ENCODE data around the gene TMEM117.

Gene TMEM117

DNA sequence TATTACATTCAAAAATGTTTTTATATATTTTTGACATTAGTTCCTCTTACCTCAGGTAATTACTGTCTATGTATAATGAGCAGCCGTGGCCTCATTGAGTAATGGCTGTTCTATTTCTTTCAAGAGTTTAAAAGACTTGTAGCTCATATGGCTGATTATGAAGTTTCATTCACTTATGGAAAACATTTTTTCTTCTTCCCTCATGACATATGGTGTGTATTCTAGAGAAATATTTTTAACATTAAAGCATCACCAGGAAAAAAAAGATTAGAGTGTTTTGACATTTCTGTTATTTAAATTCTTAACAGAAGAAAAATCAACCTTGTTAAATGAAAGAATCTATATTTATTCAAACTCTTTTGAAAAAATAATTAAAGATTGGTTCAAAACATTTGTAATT, 422.4 kb downstream of the TMEM117 start:
- DNase-seq, result no peak
- TF ChIP-seq POLR2A (IDR thresholded peaks at IDR 0.05; ENCODE audit: low read length), result no peak
- no peak for TF ChIP-seq GATA1 (IDR thresholded peaks at IDR 0.05; ENCODE audit: low read depth, low read length)

DNA sequence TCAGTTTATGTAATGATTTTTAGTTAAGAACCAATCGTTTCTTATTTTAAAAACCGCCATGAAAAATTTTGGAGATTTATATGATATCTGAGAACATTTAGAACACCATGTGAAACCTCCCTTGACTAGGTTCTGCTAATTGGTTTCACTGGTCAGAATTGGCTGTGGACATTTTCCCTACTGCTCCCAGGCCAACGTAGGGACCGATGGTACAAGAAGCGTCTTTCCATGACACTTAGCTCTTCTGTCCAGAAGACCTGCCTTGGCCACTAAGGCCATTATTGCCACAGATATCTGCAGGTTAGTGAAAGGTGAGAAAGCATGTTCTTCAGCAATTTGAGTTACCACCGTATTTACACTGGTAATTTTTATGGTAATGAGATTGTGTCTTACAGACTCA, 424.0 kb downstream of the TMEM117 start:
- no peak for TF ChIP-seq POLR2A (IDR thresholded peaks at IDR 0.05; ENCODE audit: low read length)
- TF ChIP-seq GATA1 (IDR thresholded peaks at IDR 0.05; ENCODE audit: low read depth, low read length), result no peak
- no peak for DNase-seq

DNA sequence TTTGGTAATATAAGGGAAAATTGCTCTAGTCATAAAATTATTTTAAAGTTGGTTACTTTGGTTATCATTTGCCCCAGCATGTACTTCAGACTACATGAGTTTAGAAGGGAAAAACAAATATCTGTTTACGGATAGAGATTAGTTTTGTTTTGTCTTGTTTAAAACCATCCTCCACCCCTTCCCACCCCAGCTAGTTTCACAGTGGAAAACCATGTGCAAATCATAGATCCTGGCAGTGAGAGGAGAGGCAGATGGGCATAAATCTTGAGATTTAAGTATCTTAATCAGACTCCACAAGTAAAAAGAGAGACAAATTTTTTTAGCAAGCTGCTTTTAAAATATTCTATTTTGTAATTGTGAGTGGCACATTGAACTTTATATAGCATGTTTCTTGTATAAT, 424.7 kb downstream of the TMEM117 start:
- no peak for DNase-seq
- TF ChIP-seq POLR2A (IDR thresholded peaks at IDR 0.05; ENCODE audit: low read length), result no peak
- no peak for TF ChIP-seq GATA1 (IDR thresholded peaks at IDR 0.05; ENCODE audit: low read depth, low read length)

DNA sequence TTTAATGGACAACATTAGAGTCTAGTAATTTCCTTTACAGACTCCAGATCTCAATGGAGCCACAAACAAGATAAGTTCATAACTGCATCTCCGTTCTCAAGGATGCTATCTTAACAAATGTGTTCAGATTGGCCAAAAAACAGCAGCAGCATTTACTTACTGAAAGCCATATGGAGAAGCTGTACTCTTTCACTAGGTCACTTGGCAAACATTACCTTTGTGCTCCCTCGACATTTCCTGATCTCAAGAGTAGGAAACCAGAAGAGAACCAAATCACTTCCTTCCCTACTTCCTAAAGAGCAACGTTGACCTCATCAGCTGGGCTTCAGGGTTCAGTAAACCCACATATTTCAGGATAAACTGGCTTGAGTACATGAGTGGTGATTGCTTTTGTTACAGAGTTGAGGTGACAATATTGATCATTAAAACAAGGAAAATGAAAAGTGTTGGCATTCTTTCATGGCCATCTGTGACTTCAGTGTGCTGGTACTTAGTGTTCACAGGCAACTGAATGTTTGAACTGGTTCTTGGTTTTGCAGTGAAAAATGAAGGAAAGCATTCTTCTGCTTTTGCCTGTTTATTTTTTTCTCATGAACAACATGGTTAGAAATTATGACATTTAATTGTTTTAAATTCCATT, 449.6 kb downstream of the TMEM117 start:
- no peak for TF ChIP-seq POLR2A (IDR thresholded peaks at IDR 0.05; ENCODE audit: low read length)
- TF ChIP-seq GATA1 (IDR thresholded peaks at IDR 0.05; ENCODE audit: low read depth, low read length), result no peak
- DNase-seq, result no peak

DNA sequence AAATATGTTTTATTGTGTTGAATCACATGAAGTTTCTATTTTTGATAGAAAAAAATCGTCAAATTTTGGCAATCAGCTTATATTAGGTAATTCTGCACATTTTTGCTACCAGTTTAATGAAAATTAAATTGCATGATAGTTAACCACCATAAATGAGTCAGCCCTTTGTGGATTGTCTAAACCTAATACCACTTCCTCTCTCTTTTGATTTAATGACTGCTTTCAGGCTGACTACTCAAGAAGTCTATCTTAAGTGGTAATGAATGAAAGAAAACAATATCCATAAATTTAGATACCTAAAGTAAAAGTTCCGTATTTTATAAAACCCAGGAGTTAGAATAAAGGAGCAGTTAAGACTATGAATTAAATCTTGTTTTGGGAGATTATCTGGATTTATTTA, 450.5 kb downstream of the TMEM117 start:
- TF ChIP-seq POLR2A (IDR thresholded peaks at IDR 0.05; ENCODE audit: low read length) (no peak), GATA1 (IDR thresholded peaks at IDR 0.05; ENCODE audit: low read depth, low read length) (no peak)
- no peak for DNase-seq

DNA sequence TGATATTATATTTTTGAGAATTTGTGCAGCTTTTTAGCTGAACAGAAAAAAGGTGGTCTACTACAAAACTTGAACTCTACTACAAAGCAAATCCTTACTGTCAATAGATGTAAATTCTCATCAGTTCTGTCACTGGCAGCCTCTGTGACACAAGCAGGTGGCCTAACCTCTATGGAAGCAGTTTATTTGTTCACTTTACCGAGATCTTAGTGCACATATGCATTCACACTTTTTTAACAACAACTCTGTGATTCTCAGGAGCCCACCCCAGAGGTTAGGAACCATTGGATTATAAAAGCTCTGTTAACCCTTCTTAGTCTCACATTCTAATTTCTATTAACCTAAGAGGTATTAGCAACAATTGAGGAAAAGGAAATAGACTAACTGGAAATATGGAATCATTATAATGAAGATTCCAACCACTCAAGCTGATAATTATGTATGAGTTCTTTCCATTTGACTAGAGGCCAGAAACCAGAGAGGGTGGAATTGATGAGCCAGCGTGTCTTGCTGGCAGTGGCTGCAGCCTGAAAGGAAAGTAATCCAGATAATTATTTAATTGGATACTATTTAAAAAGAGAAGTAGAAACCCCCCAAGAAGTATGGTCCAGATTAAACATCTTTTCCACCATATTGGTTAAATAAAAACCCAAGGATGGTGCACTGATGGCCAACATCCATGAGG, 451.1 kb downstream of the TMEM117 start:
- TF ChIP-seq POLR2A (IDR thresholded peaks at IDR 0.05; ENCODE audit: low read length), result no peak
- TF ChIP-seq GATA1 (IDR thresholded peaks at IDR 0.05; ENCODE audit: low read depth, low read length), result no peak
- no peak for DNase-seq

DNA sequence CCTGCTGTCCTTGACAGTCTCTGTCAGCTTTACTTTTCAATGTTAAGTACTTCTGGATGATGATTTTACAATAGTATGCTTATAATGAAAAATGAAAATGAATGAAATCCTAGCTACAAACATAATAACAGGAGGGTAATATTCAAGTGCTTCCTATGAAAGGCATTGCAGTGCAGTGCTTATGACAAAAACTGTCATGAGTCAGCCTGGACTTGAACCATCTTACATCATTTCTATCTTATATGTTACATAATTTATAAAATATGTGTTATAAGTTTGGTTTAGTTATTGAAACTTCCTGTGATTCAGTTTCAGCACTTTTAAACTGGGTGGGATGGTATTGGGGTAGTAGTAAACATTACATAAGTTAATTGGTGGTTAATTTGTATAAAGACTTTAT, 451.7 kb downstream of the TMEM117 start:
- DNase-seq, result no peak
- TF ChIP-seq POLR2A (IDR thresholded peaks at IDR 0.05; ENCODE audit: low read length) (no peak), GATA1 (IDR thresholded peaks at IDR 0.05; ENCODE audit: low read depth, low read length) (no peak)

DNA sequence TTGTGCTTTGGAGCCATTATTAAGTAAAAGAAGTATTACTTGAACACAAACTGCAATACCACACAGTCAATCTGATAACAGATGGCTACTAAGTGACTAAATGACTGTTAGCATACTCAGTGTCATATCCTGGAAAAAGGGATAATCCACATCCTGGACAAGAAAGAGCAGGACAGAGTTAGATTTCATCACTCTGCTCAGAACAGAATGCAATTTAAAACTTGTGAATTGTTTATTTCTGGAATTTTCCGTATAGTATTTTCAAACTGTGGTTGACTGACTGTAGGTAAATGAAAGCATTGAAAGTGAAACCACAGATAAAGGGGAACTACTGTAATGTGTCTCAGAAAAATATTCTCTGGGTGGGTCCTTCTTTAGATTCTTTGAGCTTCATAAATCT, 458.8 kb downstream of the TMEM117 start:
- no peak for DNase-seq
- TF ChIP-seq POLR2A (IDR thresholded peaks at IDR 0.05; ENCODE audit: low read length) (no peak), GATA1 (IDR thresholded peaks at IDR 0.05; ENCODE audit: low read depth, low read length) (no peak)

DNA sequence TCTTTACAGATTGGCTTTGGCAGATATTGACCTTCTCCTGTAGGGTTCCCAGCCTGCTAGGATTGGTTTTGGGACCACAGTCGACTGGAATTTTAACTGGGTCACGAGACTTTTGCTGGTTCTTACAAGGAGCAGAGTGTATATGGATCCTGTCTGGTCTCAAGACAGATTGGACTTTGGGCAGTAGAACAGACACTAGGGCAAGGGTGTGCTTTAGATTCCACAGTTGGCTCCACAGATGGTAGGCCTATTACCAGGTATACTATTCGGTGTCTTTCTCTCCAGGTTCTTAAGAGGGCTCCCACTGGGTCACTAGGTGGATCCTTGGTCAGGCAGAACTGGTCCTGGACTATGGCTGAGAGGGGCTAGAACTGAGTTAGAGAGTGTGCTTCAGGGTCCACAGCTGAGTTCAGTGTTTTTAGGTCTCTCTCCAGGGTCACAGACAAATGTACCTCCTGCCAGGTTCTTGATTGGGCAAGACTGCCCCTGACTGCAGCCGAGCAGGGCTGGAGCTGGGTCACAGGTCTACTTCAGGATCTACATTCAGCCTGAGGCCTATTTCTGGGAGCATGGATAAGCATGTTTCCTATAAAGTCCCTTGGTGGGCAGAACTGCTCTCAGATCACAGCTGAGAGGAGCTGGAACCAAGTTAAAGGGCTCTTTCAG, 460.2 kb downstream of the TMEM117 start:
- DNase-seq, result no peak
- no peak for TF ChIP-seq GATA1 (IDR thresholded peaks at IDR 0.05; ENCODE audit: low read depth, low read length)
- no peak for TF ChIP-seq POLR2A (IDR thresholded peaks at IDR 0.05; ENCODE audit: low read length)

DNA sequence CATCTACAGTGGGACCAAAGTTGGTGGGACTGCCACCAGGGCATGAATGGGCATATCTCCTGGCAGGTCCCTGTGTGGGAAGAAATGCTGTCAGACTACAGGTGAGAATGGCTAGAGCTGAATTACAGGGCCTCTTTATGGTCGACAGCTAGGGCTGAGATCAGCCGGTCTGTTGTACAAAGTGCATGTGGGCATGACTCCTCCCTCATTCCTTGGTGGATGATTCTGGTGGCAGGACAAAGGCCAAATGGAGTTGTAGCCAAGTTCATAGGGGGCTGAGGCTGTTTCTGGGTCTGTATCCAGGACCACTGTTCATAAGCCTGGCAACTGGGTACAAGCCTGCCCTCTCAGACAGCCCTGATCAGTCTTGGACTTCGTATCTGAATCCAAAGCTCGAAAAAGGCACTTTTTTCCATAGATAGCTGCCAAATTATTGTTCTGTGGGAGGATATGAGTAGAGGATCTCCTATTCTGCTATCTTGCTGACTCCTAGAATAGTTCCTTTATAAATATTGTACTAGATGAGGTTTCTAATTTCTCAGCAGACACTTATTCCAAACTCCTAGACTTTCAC, 460.8 kb downstream of the TMEM117 start:
- no peak for DNase-seq
- TF ChIP-seq POLR2A (IDR thresholded peaks at IDR 0.05; ENCODE audit: low read length) (no peak), GATA1 (IDR thresholded peaks at IDR 0.05; ENCODE audit: low read depth, low read length) (no peak)

DNA sequence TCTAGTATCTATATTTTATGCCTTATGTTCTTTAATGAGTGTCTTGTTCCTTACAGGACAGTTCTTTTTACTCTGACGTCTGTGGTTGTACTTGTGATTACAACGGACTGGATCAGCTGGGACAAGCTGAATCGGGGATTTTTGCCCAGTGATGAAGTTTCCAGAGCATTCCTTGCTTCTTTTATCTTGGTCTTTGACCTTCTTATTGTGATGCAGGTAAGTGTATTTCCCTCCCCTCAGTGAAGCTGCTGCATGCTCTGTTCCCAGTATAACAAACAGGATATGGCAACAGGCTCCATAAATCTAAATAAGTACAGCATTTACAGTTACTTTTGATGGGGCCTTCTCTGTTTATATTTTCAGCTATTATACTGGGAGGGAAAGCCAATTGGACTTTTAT, 463.6 kb downstream of the TMEM117 start:
- DNase-seq, result no peak
- TF ChIP-seq POLR2A (IDR thresholded peaks at IDR 0.05; ENCODE audit: low read length) (no peak), GATA1 (IDR thresholded peaks at IDR 0.05; ENCODE audit: low read depth, low read length) (no peak)

DNA sequence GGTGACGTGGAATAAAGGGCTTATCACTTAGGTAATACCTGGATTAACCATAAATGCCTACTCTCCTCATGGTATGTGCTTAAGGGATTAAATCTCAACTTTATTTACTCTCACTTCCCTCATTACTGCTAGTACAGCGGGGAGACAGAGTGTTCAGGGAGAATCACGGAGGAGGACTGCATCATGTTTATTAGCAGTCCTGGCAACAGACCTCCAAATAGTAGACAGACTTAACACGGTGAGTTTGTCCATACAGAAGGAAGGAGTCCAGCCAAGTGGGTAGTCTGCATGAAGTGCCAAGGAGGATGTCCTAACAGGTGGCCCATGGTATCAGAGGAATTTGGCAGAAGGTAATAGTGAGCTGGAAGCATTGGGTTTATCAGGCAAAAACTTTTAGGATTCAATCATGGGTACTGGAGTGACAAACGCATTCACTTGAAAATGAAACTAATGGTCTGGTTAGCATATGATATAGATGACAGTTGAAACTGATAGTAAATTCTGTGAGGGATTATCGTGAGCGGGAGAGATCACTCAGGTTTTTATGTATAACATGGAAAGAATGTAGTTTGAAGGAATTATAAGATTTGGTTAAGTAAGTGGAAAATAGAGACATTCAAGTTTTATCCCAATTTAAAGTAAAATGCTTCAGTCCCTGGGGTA, 471.8 kb downstream of the TMEM117 start:
- no peak for TF ChIP-seq POLR2A (IDR thresholded peaks at IDR 0.05; ENCODE audit: low read length)
- no peak for TF ChIP-seq GATA1 (IDR thresholded peaks at IDR 0.05; ENCODE audit: low read depth, low read length)
- DNase-seq, result no peak

DNA sequence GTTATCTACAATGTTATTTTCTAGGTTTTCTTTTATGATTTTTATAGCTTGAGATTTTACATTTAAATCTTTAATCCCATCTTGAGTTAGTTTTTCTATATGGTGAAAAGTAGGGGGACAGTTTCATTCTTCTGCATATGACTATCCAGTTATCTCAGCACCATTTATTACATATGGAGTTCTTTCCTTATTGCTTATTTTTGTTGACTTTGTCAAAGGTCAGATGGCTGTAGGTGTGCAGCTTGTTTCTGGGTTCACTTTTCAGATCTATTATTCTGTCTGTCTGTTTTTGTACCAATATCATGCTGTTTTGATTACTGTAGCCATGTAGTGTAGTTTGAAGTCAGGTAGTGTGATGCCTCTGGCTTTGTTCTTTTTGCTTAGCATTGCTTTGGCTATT, 477.3 kb downstream of the TMEM117 start:
- no peak for TF ChIP-seq POLR2A (IDR thresholded peaks at IDR 0.05; ENCODE audit: low read length)
- TF ChIP-seq GATA1 (IDR thresholded peaks at IDR 0.05; ENCODE audit: low read depth, low read length), result no peak
- DNase-seq, result no peak

DNA sequence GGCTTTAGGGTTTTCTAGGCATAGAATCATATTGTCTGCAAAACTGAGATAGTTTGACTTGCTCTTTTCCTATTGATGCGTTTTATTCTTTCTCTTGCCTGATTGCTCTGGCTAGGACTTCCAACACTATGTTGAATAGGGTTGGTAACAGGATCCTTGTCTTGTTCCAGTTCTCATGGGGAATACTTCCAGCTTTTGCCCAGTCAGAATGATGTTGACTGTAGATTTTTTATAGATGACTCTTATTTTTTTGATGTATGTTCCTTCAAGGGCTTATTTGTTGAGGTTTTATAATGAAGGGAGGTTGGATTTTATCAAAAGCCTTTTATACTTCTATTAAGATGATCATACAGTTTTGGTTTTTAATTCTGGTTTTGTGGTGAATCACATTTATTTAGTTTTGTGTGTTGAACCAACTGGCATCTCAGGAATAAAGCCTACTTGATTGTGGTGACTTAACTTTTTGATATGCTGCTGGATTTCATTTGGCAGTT, 478.2 kb downstream of the TMEM117 start:
- TF ChIP-seq GATA1 (IDR thresholded peaks at IDR 0.05; ENCODE audit: low read depth, low read length) (no peak), POLR2A (IDR thresholded peaks at IDR 0.05; ENCODE audit: low read length) (no peak)
- no peak for DNase-seq
